GM21515 (cell line): ENCODE results near the gene NANOG.
"Not testable (repeated sequence)": the region's sequence is repeated elsewhere in the genome, so short reads cannot be mapped to it uniquely, and the experiment has no call there.

Experiments
- ATAC-seq: cut with Tn5 transposase; IDR thresholded peaks from one replicate; pipeline ENCODE4 v1.9.1; 2021; ENCODE audit not compliant: unreplicated experiment

The NANOG gene

GRCh38 chr12:7801460-7801859 is 12.3 kb downstream of the NANOG start:
- ATAC-seq, result no peak

- ATAC-seq, result not testable (repeated sequence)
These were observed 17.1 kb downstream of the NANOG start for GRCh38 chr12:7806319-7806718.

DNA sequence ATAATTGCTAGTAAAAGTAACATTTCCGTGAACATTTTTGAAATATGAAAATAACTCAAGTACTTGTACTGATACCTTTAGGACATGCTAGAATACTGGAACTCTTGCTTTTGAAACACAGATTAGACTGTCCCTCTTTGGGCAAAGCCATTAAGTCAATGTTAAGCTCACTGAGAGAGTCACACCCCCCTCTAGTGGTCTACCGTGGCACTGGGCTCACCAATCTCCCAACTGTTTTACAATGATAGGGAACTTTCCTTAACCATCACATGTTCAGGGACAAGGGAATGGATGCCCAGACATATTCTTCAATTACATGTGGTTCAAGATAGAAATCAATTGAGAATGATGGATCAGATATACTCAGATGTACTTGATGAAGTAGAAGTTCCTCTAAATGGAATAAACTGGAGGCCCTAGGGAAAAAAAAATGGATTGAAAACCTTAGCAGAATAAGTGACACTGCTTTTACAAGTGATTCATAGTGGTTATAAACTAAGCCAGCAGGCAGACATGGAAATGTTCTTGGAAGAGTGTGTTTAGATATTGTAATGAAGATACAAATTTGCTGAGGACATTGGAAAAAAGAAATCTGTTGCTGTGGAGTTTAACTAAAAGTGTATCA is 17.8 kb downstream of the NANOG start:
- ATAC-seq, result no peak

DNA sequence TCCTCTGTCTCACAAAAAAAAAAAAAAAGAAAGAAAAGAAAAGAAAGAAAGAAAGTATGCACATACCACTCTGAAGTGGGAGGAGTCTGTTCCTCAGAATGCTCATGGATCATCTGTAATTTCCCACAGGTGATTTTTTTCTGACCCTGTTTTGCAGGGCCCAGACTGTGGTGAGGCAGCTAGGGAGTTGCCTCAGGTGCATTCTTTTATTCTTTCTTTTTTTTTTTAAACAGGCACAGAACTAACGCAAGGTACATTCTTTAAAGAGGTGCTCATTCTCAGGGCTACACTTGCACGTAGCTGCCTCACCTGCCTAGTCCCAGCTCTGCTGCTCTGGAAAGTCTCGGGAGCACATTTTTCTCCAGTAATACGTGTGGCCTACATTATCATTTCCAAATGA is 36.6 kb downstream of the NANOG start:
- not testable (repeated sequence) for ATAC-seq

- ATAC-seq, result not testable (repeated sequence)
These were observed 40.5 kb downstream of the NANOG start for GRCh38 chr12:7829737-7830136.

- no peak for ATAC-seq
These were observed 43.0 kb downstream of the NANOG start for GRCh38 chr12:7832059-7832696.

GRCh38 chr12:7833201-7833600 is 44.0 kb downstream of the NANOG start:
- not testable (repeated sequence) for ATAC-seq

DNA sequence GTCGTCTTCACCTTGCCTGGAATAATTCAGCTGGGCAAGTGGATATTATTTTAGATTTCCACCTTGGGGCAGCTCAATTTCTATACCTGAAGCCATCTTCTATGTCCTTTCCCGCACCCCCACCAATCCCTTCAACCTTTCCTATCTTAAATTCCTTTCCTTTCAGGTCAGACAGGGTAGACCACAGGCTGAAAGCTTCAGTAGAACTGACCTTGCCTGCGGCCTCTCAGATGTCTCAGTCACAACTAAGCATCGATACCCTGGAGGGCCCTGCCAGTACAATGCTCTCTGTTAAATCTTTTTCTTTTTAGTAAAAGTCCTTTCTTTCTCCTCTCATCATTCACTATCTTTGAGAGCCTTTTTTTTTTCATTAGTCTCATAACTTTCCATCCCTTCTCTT is 44.6 kb downstream of the NANOG start:
- no peak for ATAC-seq

DNA sequence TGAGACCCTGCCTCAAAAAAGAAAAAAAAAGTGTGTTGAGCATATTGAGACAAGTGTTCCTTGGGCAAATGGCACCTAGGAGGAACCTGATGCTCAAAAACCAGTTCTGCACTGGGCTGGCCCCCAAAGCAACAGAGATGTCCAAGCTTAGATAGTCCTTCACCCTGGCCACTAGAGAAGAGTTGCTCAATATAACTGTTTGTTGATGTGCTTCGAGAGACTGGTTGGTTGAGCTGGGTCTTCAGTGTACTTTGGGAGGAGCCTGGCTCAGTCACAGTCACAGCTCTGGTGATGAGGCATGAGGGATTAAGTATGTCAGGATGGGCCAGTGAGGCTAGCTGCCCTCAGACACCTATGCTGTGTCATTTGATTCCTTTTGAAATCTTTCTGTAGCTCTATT is 45.5 kb downstream of the NANOG start:
- no peak for ATAC-seq

DNA sequence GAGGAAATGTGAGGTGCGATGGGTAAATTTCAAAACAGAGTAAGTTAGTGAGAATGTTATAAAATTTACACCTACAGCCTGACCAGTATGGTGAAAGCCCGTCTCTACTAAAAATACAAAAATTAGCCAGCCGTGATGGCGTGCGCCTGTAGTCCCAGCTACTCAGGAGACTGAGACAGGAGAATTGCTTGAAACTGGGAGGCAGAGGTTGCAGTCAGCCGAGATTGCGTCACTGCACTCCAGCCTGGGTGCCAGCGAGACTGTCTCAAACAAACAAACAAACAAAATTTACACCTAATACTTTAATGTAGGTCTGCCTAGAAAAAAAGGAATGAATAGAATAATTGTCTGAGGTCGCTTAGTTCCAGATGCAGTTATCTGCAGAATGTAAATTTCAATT is 45.9 kb downstream of the NANOG start:
- ATAC-seq, result no peak

DNA sequence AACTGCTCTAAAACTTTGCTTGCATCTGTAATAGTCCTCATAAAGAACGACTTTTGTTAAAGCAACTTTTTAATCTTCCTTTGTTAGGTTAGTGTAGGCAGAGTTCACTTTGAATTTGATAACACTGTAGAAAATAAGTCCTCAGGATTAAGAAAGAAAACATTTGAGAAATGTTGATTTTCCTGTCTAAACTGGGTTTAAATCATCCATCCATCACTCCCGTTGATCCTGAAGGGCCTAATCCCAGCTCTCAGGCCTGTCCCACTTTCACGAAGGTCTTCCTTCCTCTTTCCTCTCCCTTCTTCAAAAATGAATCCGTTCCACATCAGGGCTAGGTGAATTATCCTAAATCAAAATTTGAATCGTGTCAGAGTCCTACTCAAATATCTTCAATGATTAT is 46.6 kb downstream of the NANOG start:
- ATAC-seq, result no peak

DNA sequence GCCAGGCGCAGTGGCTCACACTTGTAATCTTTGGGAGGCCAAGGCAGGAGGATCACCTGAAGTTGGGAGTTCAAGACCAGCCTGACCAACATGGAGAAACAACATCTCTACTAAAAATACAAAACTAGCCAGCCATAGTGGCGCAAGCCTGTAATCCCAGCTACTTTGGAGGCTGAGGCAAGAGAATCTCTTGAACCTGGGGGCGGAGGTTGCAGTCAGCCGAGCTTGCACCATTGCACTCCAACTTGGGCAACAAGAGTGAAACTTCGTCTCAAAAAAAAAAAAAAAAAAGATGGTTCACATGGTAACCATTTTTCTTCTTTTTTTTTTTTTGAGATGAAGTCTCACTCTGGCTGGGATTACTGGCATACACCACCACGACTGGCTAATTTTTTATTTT is 48.2 kb downstream of the NANOG start:
- ATAC-seq, result no peak

- not testable (repeated sequence) for ATAC-seq
These were observed 50.0 kb downstream of the NANOG start for GRCh38 chr12:7839226-7839625.

- ATAC-seq, result not testable (repeated sequence)
These were observed 50.6 kb downstream of the NANOG start for GRCh38 chr12:7839848-7840247.

- ATAC-seq, result not testable (repeated sequence)
These were observed 53.2 kb downstream of the NANOG start for GRCh38 chr12:7842444-7842843.

- not testable (repeated sequence) for ATAC-seq
These were observed 53.9 kb downstream of the NANOG start for GRCh38 chr12:7843149-7843548.

GRCh38 chr12:7843583-7843982 is 54.4 kb downstream of the NANOG start:
- ATAC-seq, result not testable (repeated sequence)

DNA sequence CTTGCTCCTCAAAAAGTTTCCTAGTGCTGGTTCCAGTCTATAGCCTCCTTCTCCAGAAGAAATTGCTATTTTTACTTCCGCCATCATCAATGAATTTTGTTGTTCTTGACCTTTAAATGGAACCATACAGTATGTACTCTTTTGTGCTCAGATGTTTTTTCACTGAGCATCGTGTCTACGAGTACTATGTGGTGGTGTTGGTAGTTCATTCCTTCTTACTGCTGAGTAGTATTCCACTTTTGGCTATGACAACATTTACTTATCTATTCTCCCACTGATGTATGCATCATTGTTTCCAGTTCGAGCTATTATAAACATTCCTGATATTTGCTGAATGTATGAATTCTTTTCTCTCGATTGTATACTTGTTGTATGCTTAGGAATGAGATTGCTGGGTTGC is 54.9 kb downstream of the NANOG start:
- ATAC-seq, result no peak

GRCh38 chr12:7847226-7848097 is 58.3 kb downstream of the NANOG start:
- not testable (repeated sequence) for ATAC-seq

DNA sequence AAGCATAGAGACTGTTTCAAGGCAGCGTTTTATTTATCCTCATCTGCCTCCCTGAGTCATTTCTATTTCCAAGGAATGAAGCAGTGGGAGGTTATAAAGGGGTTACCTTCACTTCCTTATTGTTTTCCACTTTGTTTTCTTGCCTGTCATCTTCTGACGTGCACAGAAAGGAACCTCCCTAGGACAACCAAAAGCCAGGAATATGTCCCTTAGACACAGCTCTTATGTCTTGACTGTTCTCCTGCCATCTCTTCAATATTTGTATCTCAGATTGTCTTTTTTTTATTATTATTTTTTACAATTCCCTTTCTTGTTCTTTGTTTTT is 58.9 kb downstream of the NANOG start:
- ATAC-seq, result not testable (repeated sequence)
